ENCODE data around the gene UNC5CL.

Gene UNC5CL

GRCh38 chr6:41045664-41046063, 6.6 kb upstream of the UNC5CL start:
- POLR2A ChIA-PET (ENCODE audit: low non-redundant PET): interaction anchor here (1.5 kb wide), 1 partner anchor 27 kb away, joined by 4 read pairs; the partner anchor contains the start of genes NFYA and OARD1
- CTCF ChIA-PET: no interaction called here

DNA sequence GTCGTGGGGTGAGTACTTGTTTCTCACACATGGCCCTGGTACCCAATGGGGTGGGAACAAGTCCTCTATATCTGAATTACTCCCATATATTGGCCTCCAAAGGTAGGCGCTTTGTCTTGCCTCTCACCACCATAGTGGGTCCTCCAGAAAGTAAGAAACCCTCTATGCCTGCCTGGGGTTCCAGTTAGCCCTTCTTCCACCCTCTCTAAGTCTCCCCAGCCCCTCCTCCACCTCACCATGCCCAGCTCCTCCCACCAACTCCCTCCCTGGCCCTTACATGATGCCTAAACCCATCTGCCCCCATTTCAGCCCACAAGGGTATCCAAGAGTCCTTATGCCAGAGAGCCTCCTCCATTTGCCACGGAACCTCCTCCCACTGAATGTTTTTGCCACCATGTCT, 4.1 kb upstream of the UNC5CL start:
- CTCF ChIA-PET: no interaction called here
- no peak for DNase-seq (ENCODE audit: low spot score)
- no peak overlapping the region for H3K27ac ChIP-seq
- TF ChIP-seq, protein P1, sequence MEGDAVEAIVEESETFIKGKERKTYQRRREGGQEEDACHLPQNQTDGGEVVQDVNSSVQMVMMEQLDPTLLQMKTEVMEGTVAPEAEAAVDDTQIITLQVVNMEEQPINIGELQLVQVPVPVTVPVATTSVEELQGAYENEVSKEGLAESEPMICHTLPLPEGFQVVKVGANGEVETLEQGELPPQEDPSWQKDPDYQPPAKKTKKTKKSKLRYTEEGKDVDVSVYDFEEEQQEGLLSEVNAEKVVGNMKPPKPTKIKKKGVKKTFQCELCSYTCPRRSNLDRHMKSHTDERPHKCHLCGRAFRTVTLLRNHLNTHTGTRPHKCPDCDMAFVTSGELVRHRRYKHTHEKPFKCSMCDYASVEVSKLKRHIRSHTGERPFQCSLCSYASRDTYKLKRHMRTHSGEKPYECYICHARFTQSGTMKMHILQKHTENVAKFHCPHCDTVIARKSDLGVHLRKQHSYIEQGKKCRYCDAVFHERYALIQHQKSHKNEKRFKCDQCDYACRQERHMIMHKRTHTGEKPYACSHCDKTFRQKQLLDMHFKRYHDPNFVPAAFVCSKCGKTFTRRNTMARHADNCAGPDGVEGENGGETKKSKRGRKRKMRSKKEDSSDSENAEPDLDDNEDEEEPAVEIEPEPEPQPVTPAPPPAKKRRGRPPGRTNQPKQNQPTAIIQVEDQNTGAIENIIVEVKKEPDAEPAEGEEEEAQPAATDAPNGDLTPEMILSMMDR (conservative IDR thresholded peaks at IDR 0.05; ENCODE audit: low read depth): no peak
- POLR2A ChIA-PET (ENCODE audit: low non-redundant PET): no interaction called here

More at GRCh38 chr6:41045664-41046063, 6.6 kb upstream of the UNC5CL start:
- no peak for DNase-seq (ENCODE audit: low spot score)
- no peak overlapping the region for H3K27ac ChIP-seq
- TF ChIP-seq, protein P1 (conservative IDR thresholded peaks at IDR 0.05; ENCODE audit: low read depth): no peak

GRCh38 chr6:41042226-41043055, 3.4 kb upstream of the UNC5CL start, which contains the start of gene TSPO2:
TSPO2 (plus strand) TSS chr6:41042467; CDS start chr6:41042986, 519 bp downstream.
- DNase-seq (ENCODE audit: low spot score): no peak
- ChIA-PET CTCF (interaction anchor here (1.4 kb wide), 1 partner anchor 15 kb away, joined by 3 read pairs; no protein-coding TSS in a partner anchor), POLR2A (ENCODE audit: low non-redundant PET) (no interaction called here)
- H3K27ac ChIP-seq: no peak within 1 kb of the TSS
- TF ChIP-seq, protein P1 (conservative IDR thresholded peaks at IDR 0.05; ENCODE audit: low read depth): no peak

- no peak overlapping the region for H3K27ac ChIP-seq
- POLR2A ChIA-PET (ENCODE audit: low non-redundant PET): no interaction called here
- DNase-seq (ENCODE audit: low spot score): no peak
- CTCF ChIA-PET: interaction anchor here (1.4 kb wide), 1 partner anchor 14 kb away, joined by 3 read pairs; no protein-coding TSS in a partner anchor
- TF ChIP-seq, protein P1 (conservative IDR thresholded peaks at IDR 0.05; ENCODE audit: low read depth): no peak
Measured at GRCh38 chr6:41040940-41041536, 2.0 kb upstream of the UNC5CL start.

DNA sequence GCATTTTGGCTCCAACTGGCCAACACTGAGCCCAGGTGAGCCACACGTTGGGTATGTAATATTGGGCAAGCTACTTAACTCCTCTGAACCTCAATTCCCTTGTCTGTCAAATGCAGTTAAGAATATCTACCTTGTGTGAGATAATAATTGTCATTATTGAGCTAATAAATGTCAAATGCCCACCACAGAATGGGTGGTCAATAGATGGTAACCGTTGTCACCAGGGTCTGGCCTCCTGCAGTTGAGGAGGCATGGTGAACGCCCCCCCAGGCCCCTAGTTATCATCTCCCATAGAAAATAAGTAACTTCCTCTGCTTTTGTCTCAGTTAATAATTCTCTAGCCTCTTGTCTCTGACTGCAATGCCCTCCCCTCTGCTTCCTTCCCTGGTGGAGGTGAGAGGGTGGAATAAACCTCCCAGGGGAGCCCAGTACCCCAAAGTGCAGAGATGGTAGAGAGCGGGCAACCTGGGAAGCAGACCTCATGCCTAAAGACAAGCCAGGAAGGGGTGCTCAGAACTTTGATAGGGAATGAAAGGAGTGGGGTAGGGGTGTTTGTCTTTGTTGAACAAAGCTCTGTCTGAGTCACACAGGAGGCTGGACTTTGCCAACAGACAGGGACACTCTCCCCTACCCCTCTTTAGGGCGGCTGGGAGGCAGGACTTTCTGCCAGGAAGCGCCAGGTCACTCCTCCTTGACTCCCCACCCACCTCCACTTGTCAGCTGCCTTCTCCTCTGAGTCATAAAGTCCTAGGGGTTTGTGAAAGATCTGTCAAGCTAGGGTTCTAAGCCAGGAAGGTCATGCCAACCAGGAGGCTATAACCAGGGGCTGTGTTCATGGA, 1.3 kb upstream of the UNC5CL start:
- CTCF ChIA-PET: no interaction called here
- TF ChIP-seq, protein P1 (conservative IDR thresholded peaks at IDR 0.05; ENCODE audit: low read depth): no peak
- POLR2A ChIA-PET (ENCODE audit: low non-redundant PET): no interaction called here
- no peak overlapping the region for H3K27ac ChIP-seq
- peak; percentile 38 for DNase-seq (ENCODE audit: low spot score)

GRCh38 chr6:41038205-41038604, 816 bp downstream of the UNC5CL start:
- POLR2A ChIA-PET (ENCODE audit: low non-redundant PET): no interaction called here
- no peak overlapping the region for H3K27ac ChIP-seq
- TF ChIP-seq, protein P1 (conservative IDR thresholded peaks at IDR 0.05; ENCODE audit: low read depth): no peak
- no peak for DNase-seq (ENCODE audit: low spot score)
- CTCF ChIA-PET: interaction anchor here (0.7 kb wide), 1 partner anchor 11 kb away, joined by 3 read pairs; no protein-coding TSS in a partner anchor
